Endothelial cell of umbilical vein (primary cell): ENCODE results near the gene C1orf226. TPM values are rescaled to one million over a fixed set of nuclear protein-coding genes. Genes with fewer than 3 reads are reported as not detected.

Experiments
- BruUV-seq: library from RNA; stranded (reverse); fragments of 400-500 nt; replicated peaks from 2 replicates; lab custom pipeline; 2021; lab: Mats Ljungman, UMichigan
- CTCF ChIA-PET: fragments of 300-600, 350-600 bp; sonication (Branson Sonifier 250); formaldehyde crosslinking; loops from one replicate; lab custom pipeline; 2021; ENCODE audit warnings: antibody characterized with exemption, inconsistent platforms; lab: Charles Lee
- POLR2A ChIA-PET: fragments of 300-600, 350-600 bp; sonication (Branson Sonifier 250); formaldehyde crosslinking; loops from one replicate; lab custom pipeline; 2021; ENCODE audit warnings: antibody characterized with exemption, inconsistent platforms; lab: Charles Lee
- DNase-seq: peaks from one replicate; pipeline ENCODE4 v3.0.0-alpha.2; 2011; ENCODE audit warnings: low read depth, low spot score
- FAIRE-seq: peaks from 2 replicates; lab custom pipeline; 2011; peaks lifted over from hg19 to GRCh38; lab: Jason Lieb, UNC
- H2AFZ ChIP-seq: 2 replicates; pipeline ENCODE4 v1.6.0; 2012; ENCODE audit warnings: low read depth, low read length, control low read depth, inconsistent platforms
- H3K27ac ChIP-seq: 2 replicates; pipeline ENCODE4 v1.5.1; 2011; ENCODE audit warnings: low read depth, mild to moderate bottlenecking, control low read depth, low read length, moderate library complexity; ENCODE audit not compliant: insufficient read depth
- H3K27me3 ChIP-seq, 2 experiments: 2 replicates each; pipeline versions ENCODE4 v1.6.0 to v1.6.1; 2011; ENCODE audit warnings: low read length in 2 of 2, mixed read lengths in 1 of 2; ENCODE audit not compliant: control insufficient read depth in 2 of 2, insufficient read depth in 2 of 2
- H3K36me3 ChIP-seq, 2 experiments: 2 replicates in 1 of 2; 3 replicates in 1 of 2; pipeline ENCODE4 v1.5.1; 2011; ENCODE audit warnings: low read length in 2 of 2, mild to moderate bottlenecking in 1 of 2, moderate library complexity in 1 of 2; ENCODE audit not compliant: control insufficient read depth in 2 of 2, insufficient read depth in 2 of 2; ENCODE audit errors: extremely low read depth in 1 of 2
- H3K4me1 ChIP-seq: 3 replicates; pipeline ENCODE4 v1.5.1; 2011; ENCODE audit warnings: mild to moderate bottlenecking, low read length; ENCODE audit not compliant: control insufficient read depth, insufficient read depth; ENCODE audit errors: extremely low read depth
- H3K4me2 ChIP-seq: 2 replicates; pipeline ENCODE4 v1.6.1; 2011; ENCODE audit warnings: low read length, control low read depth, mixed read lengths; ENCODE audit not compliant: insufficient read depth
- H3K4me3 ChIP-seq, 3 experiments: fragments of 200-600 bp in 1 of 3; sonication (generic), shearing (Covaris generic) in 1 of 3; replicated peaks in 1 of 3; 2 replicates each; pipeline ENCODE4 v1.5.1; 2011 to 2016; ENCODE audit warnings: control low read depth in 3 of 3, low read length in 3 of 3, mild to moderate bottlenecking in 2 of 3, inconsistent platforms in 1 of 3, low read depth in 1 of 3, moderate library complexity in 1 of 3; ENCODE audit not compliant: insufficient read depth in 1 of 3
- H3K79me2 ChIP-seq: 2 replicates; pipeline ENCODE4 v1.6.0; 2012; ENCODE audit warnings: low read length, inconsistent platforms; ENCODE audit not compliant: control insufficient read depth, insufficient read depth
- H3K9ac ChIP-seq: replicated peaks from 2 replicates; pipeline ENCODE3; 2011; ENCODE audit warnings: low read length, control low read depth; ENCODE audit not compliant: insufficient read depth; ENCODE audit errors: extremely low read depth
- H3K9me1 ChIP-seq: replicated peaks from 3 replicates; pipeline ENCODE4 v1.6.0; 2011; ENCODE audit warnings: mild to moderate bottlenecking, low read length; ENCODE audit not compliant: control insufficient read depth, insufficient read depth; ENCODE audit errors: extremely low read depth
- H3K9me3 ChIP-seq: replicated peaks from 2 replicates; pipeline ENCODE4 v1.5.1; 2012; ENCODE audit warnings: low read length, inconsistent platforms; ENCODE audit not compliant: control insufficient read depth, insufficient read depth
- H4K20me1 ChIP-seq: replicated peaks from 2 replicates; pipeline ENCODE3; 2011; ENCODE audit warnings: mild to moderate bottlenecking, low read length; ENCODE audit not compliant: control insufficient read depth, insufficient read depth; ENCODE audit errors: extremely low read depth
- EZH2 ChIP-seq: IDR thresholded peaks from 2 replicates; pipeline ENCODE4 v1.6.1; 2012; ENCODE audit warnings: borderline replicate concordance, low read depth, mild to moderate bottlenecking, moderate library complexity, low read length, inconsistent platforms; ENCODE audit not compliant: severe bottlenecking
- JUN ChIP-seq: IDR thresholded peaks from 2 replicates; pipeline ENCODE4 v1.6.1; 2011; ENCODE audit warnings: borderline replicate concordance, low read depth; ENCODE audit not compliant: insufficient read length, insufficient read depth
- MYC ChIP-seq: IDR thresholded peaks from one replicate; pipeline ENCODE4 v1.6.1; 2011; ENCODE audit warnings: mild to moderate bottlenecking, low read depth, low read length
- POLR2AphosphoS5 ChIP-seq: IDR thresholded peaks from 2 replicates; pipeline ENCODE4 v1.6.1; 2012; ENCODE audit warnings: low read depth, mild to moderate bottlenecking, control low read depth, low read length, moderate library complexity; ENCODE audit not compliant: insufficient read depth
- dilution Hi-C: fragments of 300-500 bp; cut with MboI; formaldehyde crosslinking; loops from one replicate; pipeline ENCODE4 v1.15.0; 2019; ENCODE audit warnings: low sequenced_read_pairs; ENCODE audit not compliant: extremely low pct_ligation_motif_present
- intact Hi-C: fragments of 100-400 bp; cut with micrococcal nuclease; formaldehyde crosslinking; loops from one replicate; pipeline ENCODE4 v1.10.0; 2022
- polyA plus RNA-seq, 4 experiments: library from polyadenylated mRNA; depleted of rRNA in 3 of 4; stranded (reverse) in 3 of 4; unstranded in 1 of 4; fragments of >200 nt; gene quantifications; 2 replicates each; pipeline versions ENCODE4 v1.2.1 to v1.2.3, GENCODE V29; 2011 to 2012; ENCODE audit warnings: missing spikeins in 1 of 4
- total RNA-seq: library from RNA; stranded (reverse); gene quantifications from 2 replicates; pipeline ENCODE4 v1.2.3, GENCODE V29; 2021
- TF ChIP-seq, protein P1 (sequence below), 2 donors: IDR thresholded peaks; 1 replicate in 1 of 2; 2 replicates in 1 of 2; pipeline ENCODE4 v1.5.1; 2011; ENCODE audit warnings: low read length in 2 of 2, mild to moderate bottlenecking in 2 of 2, moderate library complexity in 2 of 2, control low read depth in 1 of 2, inconsistent platforms in 1 of 2, low read depth in 1 of 2; ENCODE audit not compliant: insufficient read depth in 1 of 2; ENCODE audit errors: extremely low read depth in 1 of 2

Gene C1orf226
- total and polyA plus RNA-seq, 2 donors (not counting 3 experiments of a cell fraction or from before 2014, with no cell fraction given) = 2.5 to 4.2 TPM

DNA sequence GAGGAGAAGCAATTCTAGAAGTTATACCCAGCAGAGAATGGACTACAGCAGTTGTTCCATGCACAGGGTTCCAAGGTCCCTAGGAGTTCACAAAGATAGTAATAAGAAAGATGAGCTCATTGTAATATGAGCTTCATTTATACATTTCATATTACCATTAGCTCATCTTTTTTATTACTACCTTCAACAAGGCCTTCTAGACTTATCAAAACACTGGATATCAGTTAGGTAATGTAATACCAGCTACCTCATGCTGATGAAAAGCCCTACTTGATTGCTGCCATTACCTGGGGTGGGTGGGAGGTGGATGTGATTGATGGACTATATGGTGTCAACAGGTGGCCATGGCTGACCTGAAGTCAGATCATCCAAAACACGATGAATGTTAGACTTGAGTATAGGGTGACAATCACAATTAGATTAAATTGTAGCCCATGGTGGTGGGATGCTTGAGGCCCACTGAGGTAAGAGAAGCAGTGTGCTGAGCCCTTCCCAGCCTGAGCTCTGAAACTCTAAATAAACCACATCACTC, 39.0 kb upstream of the C1orf226 start:
- DNase-seq = no peak
- H3K4me1 ChIP-seq = no peaks in the 10 kb centered on the region
- no peak overlapping the region for H3K4me2 ChIP-seq
- no peak overlapping the region for H2AFZ ChIP-seq
- dilution Hi-C loops (no loop called here), intact Hi-C loops (no loop called here)
- H3K9me1 ChIP-seq = no peaks in the 10 kb centered on the region
- H4K20me1 ChIP-seq = no peaks in the 10 kb centered on the region
- FAIRE-seq = no peak
- no peak overlapping the region for H3K9ac ChIP-seq
- H3K4me3 ChIP-seq = no peak overlapping the region
- no peaks in the 10 kb centered on the region for H3K79me2 ChIP-seq
- ChIA-PET CTCF (interaction anchor here (0.6 to 1.9 kb wide), 2 partner anchors 15 to 36 kb away, joined by 3 to 6 read pairs; no protein-coding TSS in a partner anchor), POLR2A (no interaction called here)
- H3K27ac ChIP-seq = no peak overlapping the region
- no peak for TF ChIP-seq MYC
- TF ChIP-seq, protein P1, sequence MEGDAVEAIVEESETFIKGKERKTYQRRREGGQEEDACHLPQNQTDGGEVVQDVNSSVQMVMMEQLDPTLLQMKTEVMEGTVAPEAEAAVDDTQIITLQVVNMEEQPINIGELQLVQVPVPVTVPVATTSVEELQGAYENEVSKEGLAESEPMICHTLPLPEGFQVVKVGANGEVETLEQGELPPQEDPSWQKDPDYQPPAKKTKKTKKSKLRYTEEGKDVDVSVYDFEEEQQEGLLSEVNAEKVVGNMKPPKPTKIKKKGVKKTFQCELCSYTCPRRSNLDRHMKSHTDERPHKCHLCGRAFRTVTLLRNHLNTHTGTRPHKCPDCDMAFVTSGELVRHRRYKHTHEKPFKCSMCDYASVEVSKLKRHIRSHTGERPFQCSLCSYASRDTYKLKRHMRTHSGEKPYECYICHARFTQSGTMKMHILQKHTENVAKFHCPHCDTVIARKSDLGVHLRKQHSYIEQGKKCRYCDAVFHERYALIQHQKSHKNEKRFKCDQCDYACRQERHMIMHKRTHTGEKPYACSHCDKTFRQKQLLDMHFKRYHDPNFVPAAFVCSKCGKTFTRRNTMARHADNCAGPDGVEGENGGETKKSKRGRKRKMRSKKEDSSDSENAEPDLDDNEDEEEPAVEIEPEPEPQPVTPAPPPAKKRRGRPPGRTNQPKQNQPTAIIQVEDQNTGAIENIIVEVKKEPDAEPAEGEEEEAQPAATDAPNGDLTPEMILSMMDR (IDR thresholded peaks at IDR 0.05; ENCODE audit: extremely low read depth in 1 of 2, insufficient read depth in 1 of 2, low read depth in 1 of 2, low read length in 2 of 2) = no peak
- no peaks in the 10 kb centered on the region for H3K27me3 ChIP-seq
- no TSS peak for BruUV-seq
- no peaks in the 10 kb centered on the region for H3K9me3 ChIP-seq
- H3K36me3 ChIP-seq = no peaks in the 10 kb centered on the region

DNA sequence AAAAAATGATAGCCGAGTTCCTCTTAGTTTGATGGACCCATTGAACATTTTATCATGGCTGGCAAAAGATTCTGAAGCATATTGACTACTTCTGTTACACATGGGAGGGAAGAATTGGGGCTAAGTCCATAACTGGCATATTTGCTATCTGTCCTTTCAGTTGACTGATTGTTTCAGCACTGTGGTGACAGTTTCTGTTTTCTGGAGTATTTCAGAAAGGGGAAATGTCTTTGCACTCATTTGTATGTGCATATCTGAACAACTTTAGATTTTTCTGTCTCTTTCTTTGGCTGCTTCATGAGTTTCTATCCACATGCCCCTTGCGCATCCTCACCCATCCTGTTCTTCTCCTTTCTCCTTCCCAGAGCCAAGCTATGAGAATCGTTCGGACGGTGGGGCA, 38.1 kb upstream of the C1orf226 start:
- Histone ChIP-seq H3K27me3 (no peaks in the 10 kb centered on the region), H3K9ac (no peak overlapping the region), H4K20me1 (no peaks in the 10 kb centered on the region), H2AFZ (no peak overlapping the region), H3K9me1 (no peaks in the 10 kb centered on the region), H3K9me3 (no peaks in the 10 kb centered on the region), H3K27ac (no peak overlapping the region), H3K79me2 (no peaks in the 10 kb centered on the region), H3K36me3 (no peaks in the 10 kb centered on the region), H3K4me1 (no peaks in the 10 kb centered on the region), H3K4me3 (no peak overlapping the region), H3K4me2 (no peak overlapping the region)
- dilution Hi-C loops = no loop called here
- ChIA-PET POLR2A (no interaction called here), CTCF (no interaction called here)
- intact Hi-C loops = no loop called here
- BruUV-seq = no TSS peak
- DNase-seq = no peak
- FAIRE-seq = no peak
- TF ChIP-seq POLR2AphosphoS5 = no peak
- TF ChIP-seq JUN = no peak
- TF ChIP-seq, protein P1 (IDR thresholded peaks at IDR 0.05; ENCODE audit: extremely low read depth in 1 of 2, insufficient read depth in 1 of 2, low read depth in 1 of 2, low read length in 2 of 2) = no peak
- TF ChIP-seq EZH2 = no peak
